ENCODE measurements around the gene THYN1. TPM values are rescaled to one million over a fixed set of nuclear protein-coding genes. Genes with fewer than 3 reads are reported as not detected.
"Not testable (repeated sequence)": the region's sequence is repeated elsewhere in the genome, so short reads cannot be mapped to it uniquely, and the experiment has no call there.

Gene THYN1
- polyA plus RNA-seq, 3 donors, result 26.6 to 64.8 (median 63.5) TPM

GRCh38 chr11:134257101-134257500, 3.9 kb upstream of the THYN1 start:
- 89 to 98% (median 96%) methylated on average over 11 of the region's 11 CpGs for WGBS, 3 donors
- no peak overlapping the region for H3K27ac ChIP-seq (ENCODE audit: low read depth, low read length)

GRCh38 chr11:134255184-134255561, 2.0 kb upstream of the THYN1 start:
- 96 to 98% (median 97%) methylated on average over 5 of the region's 5 CpGs for WGBS, 3 donors
- H3K27ac ChIP-seq (ENCODE audit: low read depth, low read length), result not testable (repeated sequence)

- WGBS, 3 donors, result 46 to 82% (median 71%) methylated on average over 3 of the region's 3 CpGs
- H3K27ac ChIP-seq (ENCODE audit: low read depth, low read length), result no peak overlapping the region
These were observed 1.5 kb upstream of the THYN1 start for GRCh38 chr11:134254433-134255183.

GRCh38 chr11:134252346-134253187, 585 bp downstream of the THYN1 start:
- WGBS, 3 donors, result 2 to 6% (median 5%) methylated on average over 27 of the region's 27 CpGs

GRCh38 chr11:134250675-134251074, 2.5 kb downstream of the THYN1 start:
- no peak overlapping the region for H3K27ac ChIP-seq (ENCODE audit: low read depth, low read length)
- WGBS, 3 donors, result 62 to 93% (median 67%) methylated on average over 2 of the region's 2 CpGs

More at GRCh38 chr11:134252346-134253187, 585 bp downstream of the THYN1 start:
- H3K27ac ChIP-seq (ENCODE audit: low read depth, low read length), result no peak overlapping the region

- WGBS, 3 donors, result 78 to 91% (median 85%) methylated on average over 3 of the region's 3 CpGs
- no peak overlapping the region for H3K27ac ChIP-seq (ENCODE audit: low read depth, low read length)
These were observed 2.9 kb downstream of the THYN1 start for GRCh38 chr11:134250246-134250645.

GRCh38 chr11:134248910-134249480, 4.2 kb downstream of the THYN1 start:
- 71 to 78% (median 71%) methylated on average over 7 of the region's 7 CpGs for WGBS, 3 donors
- H3K27ac ChIP-seq (ENCODE audit: low read depth, low read length), result no peak overlapping the region

GRCh38 chr11:134246678-134247077, 6.5 kb downstream of the THYN1 start:
- no peak overlapping the region for H3K27ac ChIP-seq (ENCODE audit: low read depth, low read length)
- WGBS, 3 donors, result 83 to 89% (median 86%) methylated on average over 4 of the region's 4 CpGs

GRCh38 chr11:134246100-134246499, 7.1 kb downstream of the THYN1 start:
- no peak overlapping the region for H3K27ac ChIP-seq (ENCODE audit: low read depth, low read length)
- 85 to 93% (median 92%) methylated on average over 11 of the region's 11 CpGs for WGBS, 3 donors

GRCh38 chr11:134245434-134245833, 7.7 kb downstream of the THYN1 start:
- WGBS, 3 donors, result 91 to 93% (median 93%) methylated on average over 14 of the region's 14 CpGs
- no peak overlapping the region for H3K27ac ChIP-seq (ENCODE audit: low read depth, low read length)

GRCh38 chr11:134244593-134244992, 8.6 kb downstream of the THYN1 start:
- no peak overlapping the region for H3K27ac ChIP-seq (ENCODE audit: low read depth, low read length)
- 57 to 64% (median 58%) methylated on average over 7 of the region's 7 CpGs for WGBS, 3 donors

- no peak overlapping the region for H3K27ac ChIP-seq (ENCODE audit: low read depth, low read length)
- WGBS, 3 donors, result 96 to 97% (median 97%) methylated on average over 4 of the region's 4 CpGs
These were observed 9.2 kb downstream of the THYN1 start for GRCh38 chr11:134243913-134244312.

- H3K27ac ChIP-seq (ENCODE audit: low read depth, low read length), result no peak overlapping the region
- 66 to 85% (median 71%) methylated on average over 9 of the region's 9 CpGs for WGBS, 3 donors
These were observed 10.8 kb downstream of the THYN1 start for GRCh38 chr11:134242376-134242775.

- WGBS, 3 donors, result 70 to 71% (median 71%) methylated on average over 6 of the region's 6 CpGs
- H3K27ac ChIP-seq (ENCODE audit: low read depth, low read length), result no peak overlapping the region
These were observed 12.6 kb downstream of the THYN1 start for GRCh38 chr11:134240592-134240991.

- WGBS, 3 donors, result 94 to 97% (median 95%) methylated on average over 5 of the region's 5 CpGs
- no peak overlapping the region for H3K27ac ChIP-seq (ENCODE audit: low read depth, low read length)
These were observed 14.2 kb downstream of the THYN1 start for GRCh38 chr11:134238956-134239355.

- H3K27ac ChIP-seq (ENCODE audit: low read depth, low read length), result no peak overlapping the region
- 81 to 93% (median 91%) methylated on average over 11 of the region's 11 CpGs for WGBS, 3 donors
These were observed 15.6 kb downstream of the THYN1 start for GRCh38 chr11:134237557-134237922.

- 85 to 95% (median 95%) methylated on average over 7 of the region's 7 CpGs for WGBS, 3 donors
- H3K27ac ChIP-seq (ENCODE audit: low read depth, low read length), result no peak overlapping the region
These were observed 16.2 kb downstream of the THYN1 start for GRCh38 chr11:134236834-134237556.

- WGBS, 3 donors, result 49 to 92% (median 88%) methylated on average over 3 of the region's 3 CpGs
- no peak overlapping the region for H3K27ac ChIP-seq (ENCODE audit: low read depth, low read length)
These were observed 17.8 kb downstream of the THYN1 start for GRCh38 chr11:134235399-134235798.
